Measurements from ENCODE around the gene ANKRD11. TPM values are rescaled to one million over a fixed set of nuclear protein-coding genes. Genes with fewer than 3 reads are reported as not detected.
"Not testable (repeated sequence)": the region's sequence is repeated elsewhere in the genome, so short reads cannot be mapped to it uniquely, and the experiment has no call there.

ANKRD11 gene
- polyA plus RNA-seq, 1 donor from 2014 or later: 32.5 TPM

DNA sequence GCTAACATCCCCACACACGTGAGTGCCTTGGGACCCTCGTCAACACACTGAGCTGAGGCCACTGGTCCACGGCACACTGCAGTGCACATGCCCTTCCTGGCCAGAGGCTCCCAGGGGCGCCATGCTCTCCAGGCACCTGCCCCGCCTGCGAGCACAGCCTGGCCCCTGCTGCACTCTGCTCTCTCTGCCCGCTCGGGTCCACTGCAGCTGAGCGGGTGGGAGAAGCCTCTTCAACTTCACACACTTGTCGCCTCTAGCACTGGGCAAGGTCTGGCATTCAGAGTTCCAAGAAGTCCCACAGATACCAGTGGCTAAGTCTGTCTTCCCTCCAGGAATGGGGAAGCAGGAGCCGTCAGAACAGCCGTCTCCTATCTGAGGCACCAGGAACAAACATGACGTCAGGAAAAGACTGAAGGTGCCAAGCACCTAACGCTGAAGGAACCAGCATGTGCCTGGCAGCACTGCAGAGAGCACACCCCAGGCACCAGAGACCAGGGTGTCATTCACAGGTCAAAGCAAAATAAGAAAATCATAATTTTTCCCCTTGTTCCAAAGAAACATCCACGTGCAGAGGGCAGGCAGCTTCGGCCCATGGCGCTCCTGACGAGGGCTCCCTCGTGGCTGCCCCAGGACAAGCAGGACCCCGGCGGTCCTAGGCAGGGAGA is 189.9 kb downstream of the ANKRD11 start:
- H3F3A ChIP-seq (ENCODE audit: insufficient read depth, low read length, poor library complexity, severe bottlenecking): no peaks in the 10 kb centered on the region

DNA sequence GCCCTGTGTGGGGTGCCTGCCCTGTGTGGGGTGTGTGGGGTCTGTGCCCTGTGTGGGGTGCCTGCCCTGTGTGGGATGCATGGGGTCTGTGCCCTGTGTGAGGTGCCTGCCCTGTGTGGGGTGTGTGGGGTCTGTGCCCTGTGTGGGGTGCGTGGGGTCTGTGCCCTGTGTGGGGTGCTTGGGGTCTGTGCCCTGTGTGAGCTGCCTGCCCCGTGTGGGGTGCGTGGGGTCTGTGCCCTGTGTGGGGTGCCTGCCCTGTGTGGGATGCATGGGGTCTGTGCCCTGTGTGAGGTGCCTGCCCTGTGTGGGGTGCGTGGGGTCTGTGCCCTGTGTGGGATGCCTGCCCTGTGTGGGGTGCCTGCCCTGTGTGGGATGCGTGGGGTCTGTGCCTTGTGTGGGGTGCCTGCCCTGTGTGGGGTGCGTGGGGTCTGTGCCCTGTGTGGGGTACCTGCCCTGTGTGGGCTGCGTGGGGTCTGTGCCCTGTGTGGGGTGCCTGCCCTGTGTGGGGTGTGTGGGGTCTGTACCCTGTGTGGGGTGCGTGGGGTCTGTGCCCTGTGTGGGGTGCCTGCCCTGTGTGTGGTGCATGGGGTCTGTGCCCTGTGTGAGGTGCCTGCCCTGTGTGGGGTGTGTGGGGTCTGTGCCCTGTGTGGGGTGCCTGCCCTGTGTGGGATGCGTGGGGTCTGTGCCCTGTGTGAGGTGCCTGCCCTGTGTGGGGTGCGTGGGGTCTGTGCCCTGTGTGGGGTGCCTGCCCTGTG is 190.8 kb downstream of the ANKRD11 start:
- not testable (repeated sequence) for H3K9me3 ChIP-seq (ENCODE audit: low read length); H3K4me3 ChIP-seq (ENCODE audit: low read length); H4K20me1 ChIP-seq (ENCODE audit: insufficient read depth); H3K79me2 ChIP-seq (replicated peaks; ENCODE audit: insufficient read depth, low read length); H2AFZ ChIP-seq (ENCODE audit: low read depth, low read length); H3K9ac ChIP-seq (ENCODE audit: low read length); H3K27me3 ChIP-seq (ENCODE audit: insufficient read depth, low read depth, low read length); H3F3A ChIP-seq (ENCODE audit: insufficient read depth, low read length, poor library complexity, severe bottlenecking); H3K36me3 ChIP-seq (ENCODE audit: insufficient read depth, low read length); H3K9me2 ChIP-seq (ENCODE audit: insufficient read depth, low read length); H3K4me2 ChIP-seq (ENCODE audit: low read length); H3K27ac ChIP-seq (ENCODE audit: low read length)

More for the DNA sequence above, 189.9 kb downstream of the ANKRD11 start:
- no peak overlapping the region for H3K9ac ChIP-seq (ENCODE audit: low read length)
- TF ChIP-seq EP300 (conservative IDR thresholded peaks at IDR 0.05; ENCODE audit: poor library complexity, severe bottlenecking) (no peak), CTCF (IDR thresholded peaks at IDR 0.05; ENCODE audit: poor library complexity, severe bottlenecking) (no peak), RAD21 (conservative IDR thresholded peaks at IDR 0.05) (no peak), POLR2AphosphoS5 (IDR thresholded peaks at IDR 0.05) (no peak), SMC3 (conservative IDR thresholded peaks at IDR 0.05; ENCODE audit: poor library complexity) (no peak), EZH2 (IDR thresholded peaks at IDR 0.05; ENCODE audit: borderline replicate concordance, insufficient read depth, low read length, poor library complexity, severe bottlenecking) (no peak), MXI1 (conservative IDR thresholded peaks at IDR 0.05; ENCODE audit: poor library complexity, severe bottlenecking) (no peak)
- TF ChIP-seq, protein P1, sequence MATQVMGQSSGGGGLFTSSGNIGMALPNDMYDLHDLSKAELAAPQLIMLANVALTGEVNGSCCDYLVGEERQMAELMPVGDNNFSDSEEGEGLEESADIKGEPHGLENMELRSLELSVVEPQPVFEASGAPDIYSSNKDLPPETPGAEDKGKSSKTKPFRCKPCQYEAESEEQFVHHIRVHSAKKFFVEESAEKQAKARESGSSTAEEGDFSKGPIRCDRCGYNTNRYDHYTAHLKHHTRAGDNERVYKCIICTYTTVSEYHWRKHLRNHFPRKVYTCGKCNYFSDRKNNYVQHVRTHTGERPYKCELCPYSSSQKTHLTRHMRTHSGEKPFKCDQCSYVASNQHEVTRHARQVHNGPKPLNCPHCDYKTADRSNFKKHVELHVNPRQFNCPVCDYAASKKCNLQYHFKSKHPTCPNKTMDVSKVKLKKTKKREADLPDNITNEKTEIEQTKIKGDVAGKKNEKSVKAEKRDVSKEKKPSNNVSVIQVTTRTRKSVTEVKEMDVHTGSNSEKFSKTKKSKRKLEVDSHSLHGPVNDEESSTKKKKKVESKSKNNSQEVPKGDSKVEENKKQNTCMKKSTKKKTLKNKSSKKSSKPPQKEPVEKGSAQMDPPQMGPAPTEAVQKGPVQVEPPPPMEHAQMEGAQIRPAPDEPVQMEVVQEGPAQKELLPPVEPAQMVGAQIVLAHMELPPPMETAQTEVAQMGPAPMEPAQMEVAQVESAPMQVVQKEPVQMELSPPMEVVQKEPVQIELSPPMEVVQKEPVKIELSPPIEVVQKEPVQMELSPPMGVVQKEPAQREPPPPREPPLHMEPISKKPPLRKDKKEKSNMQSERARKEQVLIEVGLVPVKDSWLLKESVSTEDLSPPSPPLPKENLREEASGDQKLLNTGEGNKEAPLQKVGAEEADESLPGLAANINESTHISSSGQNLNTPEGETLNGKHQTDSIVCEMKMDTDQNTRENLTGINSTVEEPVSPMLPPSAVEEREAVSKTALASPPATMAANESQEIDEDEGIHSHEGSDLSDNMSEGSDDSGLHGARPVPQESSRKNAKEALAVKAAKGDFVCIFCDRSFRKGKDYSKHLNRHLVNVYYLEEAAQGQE (IDR thresholded peaks at IDR 0.05; ENCODE audit: borderline replicate concordance): no peak
- no peak overlapping the region for H3K4me2 ChIP-seq (ENCODE audit: low read length)
- no peaks in the 10 kb centered on the region for H3K27me3 ChIP-seq (ENCODE audit: insufficient read depth, low read depth, low read length)
- no peak overlapping the region for H2AFZ ChIP-seq (ENCODE audit: low read depth, low read length)
- no peak overlapping the region for H3K4me3 ChIP-seq (ENCODE audit: low read length)
- no peaks in the 10 kb centered on the region for H3K9me2 ChIP-seq (ENCODE audit: insufficient read depth, low read length)
- peaks cover 5% of the 10 kb centered on the region for H3K79me2 ChIP-seq (replicated peaks; ENCODE audit: insufficient read depth, low read length)
- H3K27ac ChIP-seq (ENCODE audit: low read length): no peak overlapping the region
- H4K20me1 ChIP-seq (ENCODE audit: insufficient read depth): no peaks in the 10 kb centered on the region
- no peaks in the 10 kb centered on the region for H3K9me3 ChIP-seq (ENCODE audit: low read length)
- H3K36me3 ChIP-seq (ENCODE audit: insufficient read depth, low read length): no peaks in the 10 kb centered on the region
